ENCODE data around the gene MUC4. TPM values are rescaled to one million over a fixed set of nuclear protein-coding genes. Genes with fewer than 3 reads are reported as not detected.

MUC4 gene
- total RNA-seq, 1 experiment from 2014 or later, result 63.7 TPM

GRCh38 chr3:195808741-195809290 lies 2.9 kb downstream of the MUC4 start:
- BruUV-seq (replicated peaks), result no TSS peak
- Histone ChIP-seq H2AFZ (no peak overlapping the region), H3K4me2 (peak overlapping the region; percentile 43), H3K9me2 (ENCODE audit: insufficient read depth) (no peaks in the 10 kb centered on the region), H4K20me1 (ENCODE audit: insufficient read depth) (no peaks in the 10 kb centered on the region), H3F3A (ENCODE audit: insufficient read depth, low read depth) (peaks cover 40% of the 10 kb centered on the region), H3K9me3 (ENCODE audit: insufficient read depth, low read depth) (no peaks in the 10 kb centered on the region), H3K27ac (no peak overlapping the region), H3K79me2 (ENCODE audit: low read depth) (peaks cover 35% of the 10 kb centered on the region), H3K4me3 (peak overlapping the region; percentile 51; the same call in 1 of the 2 replicates), H3K27me3 (ENCODE audit: insufficient read depth, low read depth) (no peaks in the 10 kb centered on the region), H3K36me3 (ENCODE audit: low read depth) (no peaks in the 10 kb centered on the region), H3K4me1 (replicated peaks; ENCODE audit: insufficient read depth) (peaks cover 34% of the 10 kb centered on the region)
- POLR2A ChIA-PET (ENCODE audit: unreplicated experiment), result interaction anchor here (0.6 to 1.0 kb wide), 3 partner anchors 38 to 538 kb away, joined by 3 to 4 read pairs (median 4); no protein-coding TSS in a partner anchor
- TF ChIP-seq CTCF (conservative IDR thresholded peaks at IDR 0.05) (no peak), EZH2 (IDR thresholded peaks at IDR 0.05; ENCODE audit: low read depth) (no peak)
- peak in 1 of 2 experiments; percentile 62 for DNase-seq
- CTCF ChIA-PET, result no interaction called here
- intact Hi-C loops (cut with micrococcal nuclease; ENCODE audit: unreplicated experiment), result no loop called here

GRCh38 chr3:195807681-195808121 lies 4.0 kb downstream of the MUC4 start:
- Histone ChIP-seq H3K36me3 (ENCODE audit: low read depth) (no peaks in the 10 kb centered on the region), H3K4me2 (no peak overlapping the region), H3K79me2 (ENCODE audit: low read depth) (peaks cover 35% of the 10 kb centered on the region), H3K27ac (no peak overlapping the region), H4K20me1 (ENCODE audit: insufficient read depth) (no peaks in the 10 kb centered on the region), H2AFZ (no peak overlapping the region), H3F3A (ENCODE audit: insufficient read depth, low read depth) (peaks cover 48% of the 10 kb centered on the region), H3K4me3 (no peak overlapping the region), H3K27me3 (ENCODE audit: insufficient read depth, low read depth) (no peaks in the 10 kb centered on the region), H3K9me3 (ENCODE audit: insufficient read depth, low read depth) (no peaks in the 10 kb centered on the region), H3K9me2 (ENCODE audit: insufficient read depth) (no peaks in the 10 kb centered on the region), H3K4me1 (replicated peaks; ENCODE audit: insufficient read depth) (peaks cover 36% of the 10 kb centered on the region)
- POLR2A ChIA-PET (ENCODE audit: unreplicated experiment), result no interaction called here
- intact Hi-C loops (cut with micrococcal nuclease; ENCODE audit: unreplicated experiment), result no loop called here
- no peak for TF ChIP-seq EZH2 (IDR thresholded peaks at IDR 0.05; ENCODE audit: low read depth)
- TF ChIP-seq CTCF (conservative IDR thresholded peaks at IDR 0.05), result no peak
- no peak for DNase-seq
- CTCF ChIA-PET, result no interaction called here
- BruUV-seq (replicated peaks), result no TSS peak

- Histone ChIP-seq H3K27ac (no peak overlapping the region), H4K20me1 (ENCODE audit: insufficient read depth) (no peaks in the 10 kb centered on the region), H2AFZ (no peak overlapping the region), H3K79me2 (ENCODE audit: low read depth) (peaks cover 35% of the 10 kb centered on the region), H3F3A (ENCODE audit: insufficient read depth, low read depth) (peaks cover 49% of the 10 kb centered on the region), H3K4me3 (no peak overlapping the region), H3K9me2 (ENCODE audit: insufficient read depth) (no peaks in the 10 kb centered on the region), H3K27me3 (ENCODE audit: insufficient read depth, low read depth) (no peaks in the 10 kb centered on the region), H3K36me3 (ENCODE audit: low read depth) (no peaks in the 10 kb centered on the region), H3K4me1 (replicated peaks; ENCODE audit: insufficient read depth) (peaks cover 36% of the 10 kb centered on the region), H3K4me2 (no peak overlapping the region), H3K9me3 (ENCODE audit: insufficient read depth, low read depth) (no peaks in the 10 kb centered on the region)
- ChIA-PET CTCF (no interaction called here), POLR2A (ENCODE audit: unreplicated experiment) (no interaction called here)
- TF ChIP-seq EZH2 (IDR thresholded peaks at IDR 0.05; ENCODE audit: low read depth) (no peak), CTCF (conservative IDR thresholded peaks at IDR 0.05) (no peak)
- intact Hi-C loops (cut with micrococcal nuclease; ENCODE audit: unreplicated experiment), result no loop called here
- no TSS peak for BruUV-seq (replicated peaks)
- no peak for DNase-seq
These were observed 4.9 kb downstream of the MUC4 start for GRCh38 chr3:195806916-195807231.

Measured in PC-9 (cell line).